Peyer's patch (tissue), 4 donors: Measurements from ENCODE around the gene ABCA2.

Experiments
- CTCF ChIP-seq, 6 experiments: fragments of 450-650 bp in 4 of 6; fragments of 200-600 bp in 2 of 6; sonication (generic) in 1 of 6; IDR thresholded peaks; one replicate each; pipeline ENCODE4 v1.5.1; 2017 to 2019; ENCODE audit warnings: antibody characterized with exemption in 6 of 6, mild to moderate bottlenecking in 3 of 6, moderate library complexity in 1 of 6
- POLR2A ChIP-seq, 2 donors: fragments of 450-650 bp; IDR thresholded peaks; one replicate each; pipeline ENCODE4 v1.5.1; 2017; ENCODE audit warnings: antibody characterized with exemption in 2 of 2, mild to moderate bottlenecking in 2 of 2, moderate library complexity in 2 of 2

GRCh38 chr9:137070906-137071275 lies 42.9 kb upstream of the ABCA2 start:
- TF ChIP-seq CTCF (IDR thresholded peaks at IDR 0.05) (peak in 2 of 6 experiments; percentile 11 to 18), POLR2A (IDR thresholded peaks at IDR 0.05) (no peak)
